ENCODE measurements around the gene PRPF19. TPM values are rescaled to one million over a fixed set of nuclear protein-coding genes. Genes with fewer than 3 reads are reported as not detected.

The PRPF19 gene
- total and polyA plus RNA-seq, 7 donors, result 37.1 to 92.3 (median 41.2) TPM

GRCh38 chr11:60950024-60950423 lies 43.6 kb upstream of the PRPF19 start:
- TF ChIP-seq POLR2AphosphoS5 (IDR thresholded peaks at IDR 0.05) (no peak), EP300 (IDR thresholded peaks at IDR 0.05) (no peak), POLR2A (IDR thresholded peaks at IDR 0.05) (no peak), CTCF (IDR thresholded peaks at IDR 0.05) (no peak)
- DNase-seq, result peak; percentile 68
- H3K27me3 ChIP-seq, result no peaks in the 10 kb centered on the region
- H3K4me3 ChIP-seq, result peak overlapping the region in 3 of 4 donors; percentile 51 to 59 (median 57)
- H3K27ac ChIP-seq, result peak overlapping the region; percentile 5 to 87 (median 81)
- H3K4me1 ChIP-seq, result peaks cover 0 to 31% (median 25%) of the 10 kb centered on the region in 4 donors
- H3K9me3 ChIP-seq, result no peaks in the 10 kb centered on the region
- H3K36me3 ChIP-seq, result peaks cover 0 to 17% (median 0%) of the 10 kb centered on the region in 4 donors
- intact Hi-C loops (cut with DNase I), result loop anchor here (2.0 kb wide), 1 partner anchor 35 kb away; the partner anchor contains the start of gene TMEM109
- 84 to 87% methylated on average over 6 of the region's 6 CpGs for WGBS, 2 donors

GRCh38 chr11:60948250-60948649 lies 41.9 kb upstream of the PRPF19 start:
- peaks cover 0 to 31% (median 25%) of the 10 kb centered on the region in 4 donors for H3K4me1 ChIP-seq

GRCh38 chr11:60947700-60948099 lies 41.3 kb upstream of the PRPF19 start:
- Histone ChIP-seq H3K27ac (peak overlapping the region in 1 of 4 donors; percentile 17), H3K4me1 (peaks cover 0 to 27% (median 23%) of the 10 kb centered on the region in 4 donors), H3K36me3 (peaks cover 0 to 37% (median 6%) of the 10 kb centered on the region in 4 donors), H3K4me3 (no peak overlapping the region), H3K9me3 (no peaks in the 10 kb centered on the region), H3K27me3 (no peaks in the 10 kb centered on the region)
- DNase-seq, result no peak
- 48 to 59% methylated on average over 2 of the region's 2 CpGs for WGBS, 2 donors
- no peak for TF ChIP-seq EP300 (IDR thresholded peaks at IDR 0.05)
- no peak for TF ChIP-seq CTCF (IDR thresholded peaks at IDR 0.05)
- TF ChIP-seq POLR2AphosphoS5 (IDR thresholded peaks at IDR 0.05), result no peak
- no peak for TF ChIP-seq POLR2A (IDR thresholded peaks at IDR 0.05)
- intact Hi-C loops (cut with DNase I), result no loop called here

More at GRCh38 chr11:60948250-60948649, 41.9 kb upstream of the PRPF19 start:
- Histone ChIP-seq H3K4me3 (peak overlapping the region in 2 of 4 donors; percentile 5 to 9), H3K9me3 (no peaks in the 10 kb centered on the region), H3K27ac (peak overlapping the region; percentile 15 to 54 (median 49)), H3K36me3 (peaks cover 0 to 33% (median 5%) of the 10 kb centered on the region in 4 donors), H3K27me3 (no peaks in the 10 kb centered on the region)
- TF ChIP-seq POLR2AphosphoS5 (IDR thresholded peaks at IDR 0.05) (no peak), CTCF (IDR thresholded peaks at IDR 0.05) (no peak), EP300 (IDR thresholded peaks at IDR 0.05) (no peak)
- WGBS, 2 donors, result 87 to 93% methylated on average over 5 of the region's 5 CpGs
- DNase-seq, result peak; percentile 63
- intact Hi-C loops (cut with DNase I), result no loop called here

GRCh38 chr11:60946601-60947264 lies 40.3 kb upstream of the PRPF19 start:
- Histone ChIP-seq H3K4me3 (no peak overlapping the region), H3K27ac (no peak overlapping the region), H3K4me1 (peaks cover 0 to 24% (median 20%) of the 10 kb centered on the region in 4 donors), H3K36me3 (peaks cover 0 to 47% (median 13%) of the 10 kb centered on the region in 4 donors), H3K9me3 (no peaks in the 10 kb centered on the region), H3K27me3 (no peaks in the 10 kb centered on the region)
- intact Hi-C loops (cut with DNase I), result no loop called here
- DNase-seq, result no peak
- TF ChIP-seq POLR2A (IDR thresholded peaks at IDR 0.05) (no peak), EP300 (IDR thresholded peaks at IDR 0.05) (no peak), CTCF (IDR thresholded peaks at IDR 0.05) (no peak), POLR2AphosphoS5 (IDR thresholded peaks at IDR 0.05) (no peak)
- 89 to 92% methylated on average over 15 of the region's 15 CpGs for WGBS, 2 donors
